ENCODE measurements around the gene PRSS56. TPM values are rescaled to one million over a fixed set of nuclear protein-coding genes. Genes with fewer than 3 reads are reported as not detected.
"Not testable (repeated sequence)": the region's sequence is repeated elsewhere in the genome, so short reads cannot be mapped to it uniquely, and the experiment has no call there.

Gene PRSS56
- total and polyA plus RNA-seq, 11 donors: 0.11 to 0.25 (median 0.15) TPM; not detected in 6

GRCh38 chr2:232532419-232532818 lies 12.2 kb downstream of the PRSS56 start:
- intact Hi-C loops (cut with DNase I): no loop called here

GRCh38 chr2:232532821-232533220 lies 12.6 kb downstream of the PRSS56 start:
- H3K27ac ChIP-seq; H3K36me3 ChIP-seq; H3K9me3 ChIP-seq; H3K27me3 ChIP-seq; H3K4me1 ChIP-seq; H3K4me3 ChIP-seq; intact Hi-C loops (cut with DNase I); ATAC-seq: not testable (repeated sequence)
- 71 to 78% (median 75%) methylated on average over 7 of the region's 7 CpGs for WGBS, 4 donors
- peak in 1 of 5 donors; percentile 7 for DNase-seq

More at GRCh38 chr2:232532419-232532818, 12.2 kb downstream of the PRSS56 start:
- Histone ChIP-seq H3K9me3 (peaks cover 0 to 7% (median 0%) of the 10 kb centered on the region in 12 donors), H3K4me1 (peaks cover 0 to 5% (median 0%) of the 10 kb centered on the region in 12 donors), H3K4me3 (no peak overlapping the region), H3K27ac (no peak overlapping the region), H3K27me3 (peaks cover 0 to 9% (median 0%) of the 10 kb centered on the region in 9 donors), H3K36me3 (no peaks in the 10 kb centered on the region)
- ATAC-seq (peak; percentile 48 to 70 (median 68)), DNase-seq (peak in 3 of 5 donors; percentile 41 to 71 (median 51))
- TF ChIP-seq CTCF (IDR thresholded peaks at IDR 0.05) (no peak), POLR2A (IDR thresholded peaks at IDR 0.05) (no peak)
- 31 to 50% (median 37%) methylated on average over 9 of the region's 9 CpGs for WGBS, 4 donors

- intact Hi-C loops (cut with DNase I): no loop called here
- Histone ChIP-seq H3K36me3 (no peaks in the 10 kb centered on the region), H3K4me3 (no peak overlapping the region)
These were observed 13.9 kb downstream of the PRSS56 start for GRCh38 chr2:232533944-232534710.

GRCh38 chr2:232534940-232535651 lies 14.9 kb downstream of the PRSS56 start:
- intact Hi-C loops (cut with DNase I): no loop called here
- peak in 1 of 5 donors; percentile 63 for DNase-seq
- Histone ChIP-seq H3K27ac (no peak overlapping the region), H3K9me3 (peaks cover 0 to 7% (median 0%) of the 10 kb centered on the region in 12 donors), H3K36me3 (no peaks in the 10 kb centered on the region), H3K4me3 (no peak overlapping the region), H3K27me3 (peaks cover 0 to 11% (median 0%) of the 10 kb centered on the region in 9 donors), H3K4me1 (peaks cover 0 to 9% (median 0%) of the 10 kb centered on the region in 12 donors)
- no peak for TF ChIP-seq POLR2A (IDR thresholded peaks at IDR 0.05)
- no peak for TF ChIP-seq CTCF (IDR thresholded peaks at IDR 0.05)
- 81 to 86% (median 84%) methylated on average over 12 to 14 of the region's 14 CpGs for WGBS, 4 donors
- no peak for ATAC-seq

More at GRCh38 chr2:232533944-232534710, 13.9 kb downstream of the PRSS56 start:
- ATAC-seq (no peak), DNase-seq (peak in 1 of 5 donors; percentile 56)
- Histone ChIP-seq H3K4me1 (peaks cover 0 to 9% (median 0%) of the 10 kb centered on the region in 12 donors), H3K27me3 (peaks cover 0 to 8% (median 0%) of the 10 kb centered on the region in 9 donors), H3K9me3 (peaks cover 0 to 7% (median 0%) of the 10 kb centered on the region in 12 donors), H3K27ac (no peak overlapping the region)
- WGBS, 4 donors: 48 to 71% (median 64%) methylated on average over 10 to 13 of the region's 13 CpGs
- TF ChIP-seq CTCF (IDR thresholded peaks at IDR 0.05): no peak
- TF ChIP-seq POLR2A (IDR thresholded peaks at IDR 0.05): no peak

Measured in heart left ventricle (tissue), 16 donors.